Right lobe of liver (tissue), 4 donors: ENCODE measurements around the gene TMED1.

Experiments
- POLR2A ChIP-seq: fragments of 450-650 bp; IDR thresholded peaks from one replicate; pipeline ENCODE4 v1.6.1; 2017; ENCODE audit warnings: antibody characterized with exemption, mild to moderate bottlenecking
- TF ChIP-seq, protein P1 (sequence below), 4 donors: fragments of 200-600 bp in 3 of 4; fragments of 450-650 bp in 1 of 4; IDR thresholded peaks; one replicate each; pipeline versions ENCODE4 v1.5.1 to v1.8.0; 2016 to 2022; ENCODE audit warnings: antibody characterized with exemption in 4 of 4, mild to moderate bottlenecking in 2 of 4
- donor health status: DM: no; HTN: no; CAD: no.
- donor health status: DM: no; HTN: no; CAD: no.
- donor health status: DM: no; HTN: yes; CAD: no.

DNA sequence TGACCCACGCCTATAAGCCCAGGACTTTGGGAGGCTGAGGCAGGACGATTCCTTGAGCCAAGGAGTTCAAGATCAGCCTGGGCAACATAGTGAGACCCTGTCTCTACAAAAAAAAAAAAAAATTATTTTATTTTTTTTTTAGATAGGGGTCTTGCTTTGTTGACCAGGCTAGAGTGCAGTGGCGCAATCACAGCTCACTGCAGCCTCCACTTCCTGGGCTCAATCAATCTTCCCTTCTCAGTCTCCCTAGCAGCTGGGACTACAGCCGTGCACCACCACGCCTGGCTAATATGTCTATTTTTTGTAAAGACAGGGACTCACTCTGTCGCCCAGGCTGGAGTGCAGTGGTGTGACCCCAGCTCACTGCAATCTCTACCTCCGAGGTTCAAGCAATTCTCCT, 16.9 kb upstream of the TMED1 start:
- no peak for TF ChIP-seq POLR2A
- TF ChIP-seq, protein P1, sequence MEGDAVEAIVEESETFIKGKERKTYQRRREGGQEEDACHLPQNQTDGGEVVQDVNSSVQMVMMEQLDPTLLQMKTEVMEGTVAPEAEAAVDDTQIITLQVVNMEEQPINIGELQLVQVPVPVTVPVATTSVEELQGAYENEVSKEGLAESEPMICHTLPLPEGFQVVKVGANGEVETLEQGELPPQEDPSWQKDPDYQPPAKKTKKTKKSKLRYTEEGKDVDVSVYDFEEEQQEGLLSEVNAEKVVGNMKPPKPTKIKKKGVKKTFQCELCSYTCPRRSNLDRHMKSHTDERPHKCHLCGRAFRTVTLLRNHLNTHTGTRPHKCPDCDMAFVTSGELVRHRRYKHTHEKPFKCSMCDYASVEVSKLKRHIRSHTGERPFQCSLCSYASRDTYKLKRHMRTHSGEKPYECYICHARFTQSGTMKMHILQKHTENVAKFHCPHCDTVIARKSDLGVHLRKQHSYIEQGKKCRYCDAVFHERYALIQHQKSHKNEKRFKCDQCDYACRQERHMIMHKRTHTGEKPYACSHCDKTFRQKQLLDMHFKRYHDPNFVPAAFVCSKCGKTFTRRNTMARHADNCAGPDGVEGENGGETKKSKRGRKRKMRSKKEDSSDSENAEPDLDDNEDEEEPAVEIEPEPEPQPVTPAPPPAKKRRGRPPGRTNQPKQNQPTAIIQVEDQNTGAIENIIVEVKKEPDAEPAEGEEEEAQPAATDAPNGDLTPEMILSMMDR (IDR thresholded peaks at IDR 0.05), result no peak
